ENCODE measurements around the gene TIPIN. TPM values are rescaled to one million over a fixed set of nuclear protein-coding genes. Genes with fewer than 3 reads are reported as not detected.

Gene TIPIN
- 23.7 TPM for total RNA-seq

GRCh38 chr15:66356359-66357236 is at the start of gene TIPIN:
Gene TIPIN, minus strand, starts transcription at chr15:66356685. Its CDS starts 3,738 bp downstream, at chr15:66352947.

GRCh38 chr15:66386204-66387123 is 30.0 kb upstream of the TIPIN start, which contains the start of gene MAP2K1:
Gene MAP2K1, plus strand, starts transcription at chr15:66386912. Its CDS starts 436 bp downstream, at chr15:66387348.

DNA sequence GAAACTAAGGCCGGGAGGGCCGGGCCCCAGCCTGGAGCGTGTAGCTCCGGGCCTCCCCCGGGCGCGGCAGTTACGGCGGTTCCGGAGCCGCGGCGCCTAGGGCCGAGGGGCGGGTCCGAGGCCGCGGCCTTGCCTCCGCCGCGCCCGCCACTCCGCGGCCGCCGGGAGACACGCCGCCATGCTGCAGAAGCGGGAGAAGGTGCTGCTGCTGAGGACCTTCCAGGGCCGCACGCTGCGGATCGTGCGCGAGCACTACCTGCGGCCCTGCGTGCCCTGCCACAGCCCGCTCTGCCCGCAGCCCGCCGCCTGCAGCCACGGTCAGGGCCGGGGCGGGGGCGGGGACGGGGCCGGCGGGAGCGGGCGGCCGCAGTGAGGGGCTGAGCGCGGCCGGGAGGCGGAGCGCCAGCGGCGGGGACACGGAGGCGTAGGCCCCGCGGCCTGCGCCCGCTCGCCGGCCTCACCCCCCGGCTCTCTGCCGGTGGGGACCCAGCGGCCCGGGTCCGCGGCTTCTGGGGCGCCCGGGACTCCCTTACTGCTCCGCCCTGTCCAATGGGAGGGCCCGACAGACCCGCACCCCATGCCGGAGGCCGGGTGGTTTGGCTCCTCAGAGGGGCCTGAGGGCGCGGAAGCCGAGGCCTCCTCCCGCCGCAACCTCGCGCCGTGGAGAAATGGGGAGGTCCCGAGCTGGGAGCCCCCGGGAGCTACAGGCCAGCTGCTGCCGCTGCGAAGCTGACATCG is 62.9 kb downstream of the TIPIN start, which contains the start of gene DIS3L:
TSS of gene DIS3L (plus strand) at position 150 of the 738 bp plus-strand sequence. CDS start at position 179, 29 bp downstream.

Other genes with a start within 250 kb of the TIPIN start
- gene MEGF11, start 102.9 kb downstream of the TIPIN start, total RNA-seq: 17.7 TPM
- 48.4 TPM for gene DIS3L, start 63.1 kb downstream of the TIPIN start, total RNA-seq
- 27.0 TPM for gene MAP2K1, start 30.2 kb upstream of the TIPIN start, total RNA-seq
- gene SNAPC5, start 141.1 kb upstream of the TIPIN start, total RNA-seq: 28.8 TPM
- gene RPL4, start 148.2 kb upstream of the TIPIN start, total RNA-seq: 3,215 TPM
- 18.3 TPM for gene ZWILCH, start 148.6 kb upstream of the TIPIN start, total RNA-seq
- gene LCTL, start 209.3 kb upstream of the TIPIN start, total RNA-seq: 17.3 TPM

All from camera-type eye (tissue), 1 donor.